ENCODE measurements around the gene SCAF1.

SCAF1 gene

GRCh38 chr19:49686503-49687088 lies 44.6 kb downstream of the SCAF1 start:
- no peak for DNase-seq

GRCh38 chr19:49687150-49687549 lies 45.1 kb downstream of the SCAF1 start:
- DNase-seq = no peak

DNA sequence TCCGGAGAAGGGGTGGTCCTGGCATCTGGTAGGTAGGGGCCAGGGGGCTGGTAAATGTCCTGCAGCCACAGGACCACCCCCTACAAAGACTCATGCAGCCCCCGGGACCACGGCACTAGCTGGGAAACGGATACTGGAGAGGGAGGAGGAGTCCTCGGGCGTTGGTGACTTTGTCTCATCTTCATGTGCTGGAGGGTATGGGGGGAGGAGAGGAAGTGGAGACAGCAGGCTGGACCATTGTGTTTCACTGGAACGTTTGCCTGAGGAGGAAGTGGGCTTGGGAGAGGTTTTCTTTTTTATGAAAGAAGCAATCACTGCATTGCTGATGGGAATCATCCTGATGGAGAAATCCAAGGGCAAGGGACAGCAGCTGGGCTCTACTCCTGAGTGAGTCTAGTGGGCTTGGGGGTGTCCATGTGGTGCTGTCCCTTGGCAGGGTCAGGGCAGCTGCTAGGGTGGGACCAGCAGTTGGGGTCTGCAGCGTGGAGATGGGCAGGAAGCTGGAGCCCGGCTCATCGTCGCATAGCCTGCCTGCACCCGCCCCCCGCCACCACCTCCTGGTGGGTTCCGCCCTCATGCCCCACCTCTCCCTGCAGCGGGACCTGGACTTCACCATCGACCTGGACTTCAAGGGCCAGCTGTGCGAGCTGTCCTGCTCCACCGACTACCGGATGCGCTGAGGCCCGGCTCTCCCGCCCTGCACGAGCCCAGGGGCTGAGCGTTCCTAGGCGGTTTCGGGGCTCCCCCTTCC lies 45.7 kb downstream of the SCAF1 start:
- no peak for DNase-seq

- DNase-seq = no peak
These were observed 46.6 kb downstream of the SCAF1 start for GRCh38 chr19:49688531-49689132.

- DNase-seq = peak; percentile 77
These were observed 47.4 kb downstream of the SCAF1 start, which contains the start of gene ADM5 for GRCh38 chr19:49689133-49690078. ADM5 (plus strand) TSS chr19:49689594; CDS start chr19:49689838, 244 bp downstream.

DNA sequence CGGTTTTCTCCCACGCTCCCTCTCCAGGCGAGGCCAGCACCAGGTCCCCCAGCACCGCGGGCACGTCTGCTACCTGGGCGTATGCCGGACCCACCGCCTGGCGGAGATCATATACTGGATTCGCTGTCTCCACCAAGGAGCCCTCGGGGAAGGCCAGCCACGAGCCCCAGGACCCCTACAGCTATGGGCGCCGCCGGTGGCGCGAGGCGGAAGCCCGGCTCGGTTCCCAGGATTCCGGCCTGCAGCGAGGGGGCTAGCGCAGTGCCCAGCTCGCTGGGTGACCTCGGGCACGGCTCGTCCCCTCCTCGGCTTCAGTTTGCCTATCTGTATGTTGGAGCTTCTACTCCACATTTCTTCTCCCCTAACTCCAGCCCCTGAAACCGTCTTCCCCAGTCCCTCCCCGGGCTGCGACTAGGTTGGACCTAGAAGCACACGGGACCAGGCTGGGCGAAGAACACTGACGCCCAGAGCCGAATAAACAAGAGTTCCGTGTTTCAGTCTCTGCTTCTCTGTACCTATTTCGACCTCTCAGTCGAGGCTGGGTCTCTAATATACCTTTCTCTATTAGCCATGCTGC lies 48.2 kb downstream of the SCAF1 start:
- no peak for DNase-seq

GRCh38 chr19:49690656-49691242 lies 48.7 kb downstream of the SCAF1 start, which contains the start of gene CPT1C:
CPT1C (plus strand) TSS chr19:49691116; CDS start chr19:49692253, 1,137 bp downstream.
- DNase-seq = peak; percentile 85

GRCh38 chr19:49691243-49692146 lies 49.5 kb downstream of the SCAF1 start:
- DNase-seq = peak; percentile 72

- DNase-seq = no peak
These were observed 50.1 kb downstream of the SCAF1 start for GRCh38 chr19:49692147-49692506.

DNA sequence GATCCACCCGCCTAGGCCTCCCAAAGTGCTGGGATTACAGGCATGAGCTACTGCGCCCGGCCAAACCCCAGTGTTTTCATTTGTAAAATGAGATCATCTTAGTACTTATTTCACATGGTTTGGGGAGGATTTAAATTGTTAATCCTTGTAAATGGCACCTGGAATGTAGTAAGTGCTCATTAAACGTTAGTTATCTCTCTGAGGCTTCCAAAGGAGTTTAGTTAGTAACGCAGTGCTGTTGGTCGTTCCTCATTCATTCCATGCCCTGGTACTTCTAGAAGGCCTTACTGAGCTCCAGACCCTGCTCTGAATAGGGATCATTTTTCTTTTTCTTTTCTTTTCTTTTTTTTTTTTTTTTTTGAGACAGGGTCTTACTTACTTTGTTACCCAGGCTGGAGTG lies 54.1 kb downstream of the SCAF1 start:
- no peak for DNase-seq

DNA sequence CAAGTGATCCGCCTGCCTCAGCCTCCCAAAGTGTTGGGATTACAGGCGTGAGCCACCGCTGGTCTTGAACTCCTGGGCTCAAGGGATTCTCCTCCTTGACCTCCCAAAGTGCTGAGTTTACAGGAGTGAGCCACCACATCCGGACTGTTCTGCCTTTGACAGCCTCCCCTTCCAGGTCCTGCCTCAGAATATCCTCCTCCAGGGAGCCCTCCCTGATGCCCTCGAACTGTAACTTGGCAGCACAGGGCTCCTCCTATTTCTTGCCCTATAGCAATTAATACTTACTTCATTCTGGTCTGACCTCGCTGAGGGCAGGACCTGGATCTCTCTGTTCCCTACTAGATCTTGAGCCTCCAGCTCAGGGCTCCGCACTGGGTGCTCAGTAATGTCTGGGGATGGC lies 54.9 kb downstream of the SCAF1 start:
- DNase-seq = no peak

DNA sequence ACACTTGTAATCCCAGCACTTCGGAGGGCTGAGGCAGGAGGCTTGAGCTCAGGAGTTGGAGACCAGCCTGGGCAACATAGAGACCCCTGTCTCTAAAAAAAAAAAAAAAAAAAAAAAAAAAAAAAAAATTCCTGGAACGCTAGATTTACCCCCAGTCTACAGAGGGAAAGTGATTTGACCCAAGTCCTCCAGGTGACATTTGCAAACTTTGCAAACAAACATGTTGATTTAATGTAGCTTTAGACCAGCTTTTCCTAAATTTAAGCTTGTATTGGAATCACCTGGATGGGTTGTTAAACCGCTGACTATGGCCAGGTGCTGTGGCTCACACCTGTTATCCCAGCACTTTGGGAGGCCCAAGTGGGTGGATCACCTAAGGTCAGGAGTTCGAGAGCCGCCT lies 57.4 kb downstream of the SCAF1 start:
- DNase-seq = no peak

DNA sequence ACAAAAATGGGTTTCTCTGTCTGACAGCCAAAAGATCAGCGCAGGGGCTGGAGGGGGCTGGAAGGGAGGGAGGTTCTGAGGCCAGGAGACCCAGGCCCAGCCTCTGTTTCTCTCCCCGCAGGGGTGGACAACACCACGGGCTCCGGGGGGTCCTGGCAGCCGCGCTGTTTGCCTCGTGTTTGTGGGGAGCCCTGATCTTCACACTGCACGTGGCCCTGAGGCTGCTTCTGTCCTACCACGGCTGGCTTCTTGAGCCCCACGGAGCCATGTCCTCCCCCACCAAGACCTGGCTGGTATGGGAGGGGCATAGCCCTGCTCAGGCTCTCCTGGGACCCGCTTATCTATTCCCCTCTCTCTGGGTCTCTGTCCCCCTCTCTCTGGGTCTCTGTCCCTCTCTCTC lies 58.6 kb downstream of the SCAF1 start:
- no peak for DNase-seq

GRCh38 chr19:49701271-49701786 lies 59.3 kb downstream of the SCAF1 start:
- DNase-seq = no peak

DNA sequence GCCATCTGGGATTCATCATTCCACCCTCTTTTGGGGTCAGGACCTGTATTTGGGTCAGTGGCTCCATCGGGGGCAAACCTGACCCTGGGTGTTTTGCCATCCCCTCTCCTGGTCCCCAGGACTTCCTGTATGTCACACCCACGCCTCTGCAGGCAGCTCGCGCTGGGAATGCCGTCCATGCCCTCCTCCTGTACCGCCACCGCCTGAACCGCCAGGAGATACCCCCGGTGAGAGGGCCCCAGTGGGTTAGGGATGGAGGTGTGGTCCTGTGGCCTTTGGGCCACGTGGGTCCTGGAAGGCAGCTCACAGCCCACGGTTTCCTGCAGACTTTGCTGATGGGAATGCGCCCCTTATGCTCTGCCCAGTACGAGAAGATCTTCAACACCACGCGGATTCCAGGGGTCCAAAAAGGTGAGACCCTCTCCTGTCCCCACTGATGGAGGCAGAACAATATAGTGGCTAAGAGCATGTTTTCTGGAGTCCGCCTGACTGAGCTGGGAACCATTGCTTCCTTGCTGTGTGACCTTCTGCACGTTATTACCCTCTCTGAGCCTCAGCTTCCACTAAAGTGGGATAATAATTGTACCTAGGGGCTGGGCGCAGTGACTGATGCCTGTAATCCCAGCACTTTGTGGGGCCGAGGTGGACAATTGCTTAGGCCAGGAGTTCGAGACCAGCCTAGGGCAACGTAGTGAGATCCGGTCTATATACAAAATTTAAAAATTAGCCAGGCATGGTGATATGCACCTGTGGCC lies 63.1 kb downstream of the SCAF1 start:
- DNase-seq = no peak

DNA sequence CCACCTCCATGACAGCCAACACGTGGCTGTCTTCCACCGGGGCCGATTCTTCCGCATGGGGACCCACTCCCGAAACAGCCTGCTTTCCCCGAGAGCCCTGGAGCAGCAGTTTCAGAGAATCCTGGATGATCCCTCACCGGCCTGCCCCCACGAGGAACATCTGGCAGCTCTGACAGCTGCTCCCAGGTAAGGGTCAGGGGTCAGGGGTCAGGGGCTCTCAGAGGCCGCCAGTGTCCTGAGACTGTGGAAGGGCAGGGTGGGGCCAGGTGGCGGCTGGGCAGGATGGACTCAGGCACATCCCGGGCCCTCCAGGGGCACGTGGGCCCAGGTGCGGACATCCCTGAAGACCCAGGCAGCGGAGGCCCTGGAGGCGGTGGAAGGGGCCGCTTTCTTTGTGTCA lies 63.9 kb downstream of the SCAF1 start:
- no peak for DNase-seq

All from activated effector memory CD4-positive, alpha-beta T cell treated with anti-CD3 and anti-CD28 coated beads, Interleukin-2, amount 50 U/mL, for 16 hours (primary cell).